Heart left ventricle (tissue), 16 donors: ENCODE measurements around the gene TBC1D7. TPM values are rescaled to one million over a fixed set of nuclear protein-coding genes. Genes with fewer than 3 reads are reported as not detected.

Source experiments
- ATAC-seq, 4 donors: fragments of 200-7000 bp; cut with Tn5 transposase; one replicate each; pipeline ENCODE4 v1.9.1; 2020 to 2022; ENCODE audit warnings: moderate library complexity in 4 of 4, mild to moderate bottlenecking in 3 of 4, moderate number of reproducible peaks in 1 of 4
- DNase-seq, 5 donors: peaks; one replicate each; pipeline ENCODE4 v3.0.0-alpha.2; 2020
- H3K27ac ChIP-seq, 12 donors: fragments of 200-600 bp; sonication (generic) in 4 of 12; one replicate each; pipeline versions ENCODE4 v1.5.0 to v1.8.0; 2016 to 2022; ENCODE audit warnings: mild to moderate bottlenecking in 2 of 12
- H3K27me3 ChIP-seq, 9 donors: fragments of 200-600 bp; sonication (generic) in 2 of 9; one replicate each; pipeline versions ENCODE4 v1.5.1 to v1.8.0; 2016 to 2022; ENCODE audit warnings: mild to moderate bottlenecking in 3 of 9
- H3K36me3 ChIP-seq, 9 donors: fragments of 200-600 bp; sonication (generic) in 2 of 9; one replicate each; pipeline versions ENCODE4 v1.5.0 to v1.8.0; 2018 to 2022; ENCODE audit warnings: mild to moderate bottlenecking in 2 of 9
- H3K4me1 ChIP-seq, 12 donors: fragments of 200-600 bp; sonication (generic) in 4 of 12; one replicate each; pipeline versions ENCODE4 v1.5.0 to v1.8.0; 2016 to 2022; ENCODE audit warnings: mild to moderate bottlenecking in 3 of 12
- H3K4me3 ChIP-seq, 12 donors: fragments of 200-600 bp; sonication (generic) in 4 of 12; one replicate each; pipeline versions ENCODE4 v1.5.0 to v1.8.0; 2017 to 2022; ENCODE audit warnings: mild to moderate bottlenecking in 9 of 12, moderate library complexity in 4 of 12
- H3K9me3 ChIP-seq, 12 donors: fragments of 200-600 bp; sonication (generic) in 4 of 12; one replicate each; pipeline versions ENCODE4 v1.5.0 to v1.8.0; 2016 to 2022; ENCODE audit warnings: mild to moderate bottlenecking in 1 of 12
- POLR2A ChIP-seq, 2 donors: fragments of 450-650 bp; IDR thresholded peaks; one replicate each; pipeline ENCODE4 v1.6.1; 2017; ENCODE audit warnings: antibody characterized with exemption in 2 of 2, mild to moderate bottlenecking in 2 of 2, moderate library complexity in 2 of 2
- WGBS, 4 donors: extraction: QIAGEN DNeasy Blood & Tissue Kit in 2 of 4; methylation state at CpG; one replicate each; pipeline versions ENCODE4 v1.1.5 to v1.1.7; 2013 to 2018; 5-methylcytosine and 5-hydroxymethylcytosine counted together
- intact Hi-C, 10 donors: fragments of 100-400 bp; cut with DNase I; formaldehyde crosslinking; loops; one replicate each; pipeline versions ENCODE4 v1.11.1 to v1.14.2; 2022
- polyA plus RNA-seq, 2 donors: library from polyadenylated mRNA; stranded (reverse); fragments of 200-250 nt; gene quantifications; one replicate each; pipeline ENCODE4 v1.2.3, GENCODE V29; 2013
- total RNA-seq, 9 donors: library from RNA; depleted of rRNA in 2 of 9; stranded (reverse); fragments of >200 nt in 2 of 9; fragmentation: NEBNext Ultra II Directional in 3 of 9; extraction: Animal tissue kit (Norgen Biotek cat#: 25700) in 3 of 9; gene quantifications; one replicate each; pipeline versions ENCODE4 v1.1.0 to v1.2.4, GENCODE V29; 2016 to 2023
- TF ChIP-seq, protein P1 (sequence below), 12 donors: fragments of 200-600 bp; sonication (generic) in 4 of 12; IDR thresholded peaks; one replicate each; pipeline versions ENCODE4 v1.5.0 to v1.8.0; 2018 to 2022; ENCODE audit warnings: antibody characterized with exemption in 12 of 12, mild to moderate bottlenecking in 5 of 12
- donor health status: ischemic (EF 13 %, LVEDD 7.1; RV severe dilation, severe dysfunction).
- donor health status: healthy with polysubstance abuse.
- donor health status: DM: no; HTN: yes; CAD: no.
- donor health status: DM: no; HTN: no; CAD: no.
- donor health status: ischemic (EF 25% LVEDD 6.9; RV normal size, moderate dysfunction).
- donor health status: ischemic (EF 25% LVEDD 5.7; RV mildly dilated, moderate dysfunction).
- donor health status: healthy.
- donor health status: DM: yes; HTN: yes; CAD: no.
- donor health status: ischemic (EF 35%, LVEDD 5.7; RV mildly dilated, moderate dysfunction).
- donor health status: nonischemic (EF 11% LVEDD 7.7; RV severe dilation, severe dysfunction).
- donor health status: DM: yes; HTN: yes; CAD: no.
- donor health status: PGD.
- donor health status: ischemic (EF 29% LVEDD 5.4; RV normal size, mild dysfunction).
- donor health status: nonischemic (EF 23%, LVEDD 6.1; RV moderate dilation, normal function).

TBC1D7 gene
- total and polyA plus RNA-seq, 11 donors, result 17.0 to 31.9 (median 22.9) TPM

DNA sequence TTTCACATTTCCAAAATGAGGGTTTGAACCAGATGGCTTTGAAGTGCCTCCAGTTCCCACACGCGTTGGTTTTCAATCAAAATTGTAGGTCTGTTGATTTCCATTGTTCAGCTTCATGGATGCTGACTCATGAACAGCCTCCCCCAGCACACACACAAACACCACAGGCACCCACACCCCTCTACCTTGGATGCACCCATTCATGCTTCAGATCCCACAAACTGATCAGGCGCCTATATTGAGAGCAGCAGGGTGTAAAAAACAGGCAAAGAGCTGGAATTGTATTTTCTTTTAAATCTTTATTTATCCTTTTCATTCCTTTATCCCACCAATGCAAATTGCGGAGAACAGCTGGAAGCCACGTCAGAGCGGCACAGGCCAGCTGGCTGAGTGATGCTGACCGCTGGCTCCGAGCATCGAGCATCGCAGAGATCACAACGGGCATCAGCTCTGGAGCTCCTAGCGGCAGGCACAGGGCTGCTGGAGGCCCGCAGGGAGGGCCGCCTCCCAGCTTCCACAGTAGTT lies 29.3 kb upstream of the TBC1D7 start:
- peak in 1 of 5 donors; percentile 48 for DNase-seq
- no peaks in the 10 kb centered on the region for H3K27me3 ChIP-seq
- 77 to 88% (median 82%) methylated on average over 14 of the region's 14 CpGs for WGBS, 4 donors
- no peak for TF ChIP-seq POLR2A (IDR thresholded peaks at IDR 0.05)
- TF ChIP-seq, protein P1, sequence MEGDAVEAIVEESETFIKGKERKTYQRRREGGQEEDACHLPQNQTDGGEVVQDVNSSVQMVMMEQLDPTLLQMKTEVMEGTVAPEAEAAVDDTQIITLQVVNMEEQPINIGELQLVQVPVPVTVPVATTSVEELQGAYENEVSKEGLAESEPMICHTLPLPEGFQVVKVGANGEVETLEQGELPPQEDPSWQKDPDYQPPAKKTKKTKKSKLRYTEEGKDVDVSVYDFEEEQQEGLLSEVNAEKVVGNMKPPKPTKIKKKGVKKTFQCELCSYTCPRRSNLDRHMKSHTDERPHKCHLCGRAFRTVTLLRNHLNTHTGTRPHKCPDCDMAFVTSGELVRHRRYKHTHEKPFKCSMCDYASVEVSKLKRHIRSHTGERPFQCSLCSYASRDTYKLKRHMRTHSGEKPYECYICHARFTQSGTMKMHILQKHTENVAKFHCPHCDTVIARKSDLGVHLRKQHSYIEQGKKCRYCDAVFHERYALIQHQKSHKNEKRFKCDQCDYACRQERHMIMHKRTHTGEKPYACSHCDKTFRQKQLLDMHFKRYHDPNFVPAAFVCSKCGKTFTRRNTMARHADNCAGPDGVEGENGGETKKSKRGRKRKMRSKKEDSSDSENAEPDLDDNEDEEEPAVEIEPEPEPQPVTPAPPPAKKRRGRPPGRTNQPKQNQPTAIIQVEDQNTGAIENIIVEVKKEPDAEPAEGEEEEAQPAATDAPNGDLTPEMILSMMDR (IDR thresholded peaks at IDR 0.05), result no peak
- H3K9me3 ChIP-seq, result no peaks in the 10 kb centered on the region
- peaks cover 16 to 75% (median 58%) of the 10 kb centered on the region in 12 donors for H3K4me1 ChIP-seq
- intact Hi-C loops, result loop anchor here in 2 of 10 donors (5.0 to 10.0 kb wide), 2 partner anchors 47 to 50 kb away; no protein-coding TSS in a partner anchor
- no peak for ATAC-seq
- no peaks in the 10 kb centered on the region for H3K36me3 ChIP-seq
- no peak overlapping the region for H3K4me3 ChIP-seq
- no peak overlapping the region for H3K27ac ChIP-seq

DNA sequence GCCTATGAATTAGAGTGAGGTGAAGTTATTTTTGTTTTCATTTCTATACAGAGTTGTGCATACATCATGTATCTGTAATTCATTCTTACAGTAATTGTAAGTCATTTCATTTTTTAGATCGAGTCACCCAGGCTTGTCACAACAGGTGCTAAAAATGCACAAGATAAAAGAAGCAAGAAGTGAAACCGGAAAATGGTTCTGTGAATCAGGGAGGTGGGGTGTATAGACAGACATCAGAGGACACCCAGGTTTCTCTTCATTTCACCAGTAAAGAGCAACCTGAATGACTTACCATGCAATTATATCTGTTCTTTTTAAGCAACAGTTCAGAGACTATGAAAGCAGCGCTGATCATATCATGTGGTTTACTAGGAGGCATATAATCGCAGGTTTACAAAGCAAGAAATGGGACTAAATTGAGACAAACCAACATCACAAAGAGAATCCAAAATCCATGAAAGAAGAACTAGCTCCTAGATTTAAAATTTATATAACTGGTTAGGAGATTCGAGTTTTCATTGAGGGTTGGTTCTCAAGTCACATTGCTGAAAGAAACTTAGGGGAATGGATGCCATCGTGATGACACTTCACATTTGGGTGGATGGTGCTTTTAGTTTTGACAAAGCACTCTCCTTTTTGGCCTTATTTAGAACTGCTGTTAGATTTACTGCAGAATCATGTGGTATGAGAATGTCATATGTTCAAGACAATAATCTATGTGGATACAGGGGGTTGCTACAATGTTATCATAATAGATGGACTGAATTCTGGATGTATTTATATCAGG lies 27.9 kb upstream of the TBC1D7 start:
- H3K4me3 ChIP-seq, result peak overlapping the region in 1 of 12 donors; percentile 2
- H3K27me3 ChIP-seq, result no peaks in the 10 kb centered on the region
- peaks cover 16 to 63% (median 45%) of the 10 kb centered on the region in 12 donors for H3K4me1 ChIP-seq
- DNase-seq (no peak), ATAC-seq (no peak)
- intact Hi-C loops, result loop anchor here in 2 of 10 donors (5.0 to 10.0 kb wide), 2 partner anchors 49 to 51 kb away; no protein-coding TSS in a partner anchor
- WGBS, 4 donors, result 78 to 84% (median 81%) methylated on average over 6 of the region's 6 CpGs
- TF ChIP-seq, protein P1 (IDR thresholded peaks at IDR 0.05), result no peak
- no peak for TF ChIP-seq POLR2A (IDR thresholded peaks at IDR 0.05)
- H3K9me3 ChIP-seq, result peaks cover 0 to 3% (median 0%) of the 10 kb centered on the region in 12 donors
- peak overlapping the region in 4 of 12 donors; percentile 17 to 77 (median 56) for H3K27ac ChIP-seq
- H3K36me3 ChIP-seq, result no peaks in the 10 kb centered on the region

DNA sequence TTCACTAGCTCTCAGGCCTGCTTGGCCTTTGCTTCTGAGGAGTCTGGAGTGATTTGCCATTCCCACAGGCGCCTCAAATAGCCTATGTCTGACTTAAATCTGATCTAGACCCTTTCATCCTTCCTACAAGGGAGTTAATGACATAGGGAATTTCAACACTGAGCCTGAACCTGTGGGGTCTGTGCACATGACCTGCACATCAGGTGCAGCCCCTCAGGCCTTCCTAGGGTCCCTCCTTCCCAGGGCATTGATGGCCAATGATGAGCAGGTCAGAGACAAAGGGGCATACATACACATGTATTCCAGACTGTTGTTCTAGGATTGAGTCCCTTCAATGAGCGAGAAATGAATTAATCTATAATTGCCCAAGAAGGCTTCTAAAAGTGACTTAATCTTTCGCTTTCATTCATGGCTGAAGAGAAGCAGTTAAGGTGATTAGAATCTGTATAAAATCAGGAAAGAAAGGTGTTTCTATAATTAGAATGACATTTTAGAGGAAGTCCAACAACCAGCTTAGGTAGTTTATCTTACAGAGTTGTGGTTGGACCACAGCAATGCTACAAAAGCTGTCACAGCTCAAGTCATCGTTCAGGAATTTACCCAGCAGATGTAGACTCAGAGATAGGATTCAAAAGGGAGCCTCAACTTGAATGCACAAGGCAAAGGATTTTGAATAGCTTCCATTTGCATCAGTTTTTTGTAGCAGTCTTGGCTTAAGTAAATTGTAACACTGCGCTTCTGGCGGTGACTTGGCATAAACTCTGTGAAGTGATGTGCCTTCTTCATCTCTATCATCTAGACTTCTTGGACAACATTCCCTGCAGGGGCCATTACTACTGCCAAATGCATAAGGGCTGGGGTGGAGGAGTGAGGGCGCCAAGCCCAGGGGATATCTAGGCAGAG lies 27.0 kb upstream of the TBC1D7 start:
- H3K4me1 ChIP-seq, result peaks cover 11 to 57% (median 37%) of the 10 kb centered on the region in 12 donors
- peak overlapping the region in 1 of 12 donors; percentile 2 for H3K4me3 ChIP-seq
- TF ChIP-seq, protein P1 (IDR thresholded peaks at IDR 0.05), result no peak
- no peak for TF ChIP-seq POLR2A (IDR thresholded peaks at IDR 0.05)
- 65 to 77% (median 69%) methylated on average over 7 of the region's 7 CpGs for WGBS, 4 donors
- H3K27me3 ChIP-seq, result no peaks in the 10 kb centered on the region
- intact Hi-C loops, result loop anchor here in 2 of 10 donors (5.0 to 10.0 kb wide), 2 partner anchors 50 to 52 kb away; no protein-coding TSS in a partner anchor
- H3K9me3 ChIP-seq, result peaks cover 0 to 3% (median 0%) of the 10 kb centered on the region in 12 donors
- no peak for DNase-seq
- peak overlapping the region; percentile 1 to 77 (median 42) for H3K27ac ChIP-seq
- no peaks in the 10 kb centered on the region for H3K36me3 ChIP-seq
- peak in 3 of 4 donors; percentile 39 to 68 (median 39) for ATAC-seq
